Natural killer cell (primary cell): ENCODE data around the gene EXTL2. TPM values are rescaled to one million over a fixed set of nuclear protein-coding genes. Genes with fewer than 3 reads are reported as not detected.
A peak's percentile ranks its signal among the peaks of the same experiment; 100 is the strongest.

Experiments
- ATAC-seq, 3 donors: fragments of 150-1000 bp in 2 of 3; fragments of 200-7000 bp in 1 of 3; cut with Tn5 transposase; 1 replicate in 1 of 3; 2 replicates in 2 of 3; pipeline ENCODE4 v1.10.0; 2021; ENCODE audit warnings: mild to moderate bottlenecking in 2 of 3, moderate library complexity in 2 of 3
- DNase-seq, 2 donors: peaks; one replicate each; pipeline versions ENCODE4 v3.0.0 to v3.0.0-alpha.2; 2013 to 2021; ENCODE audit warnings: mixed read lengths in 1 of 2
- H3K27ac ChIP-seq: one replicate; pipeline ENCODE4 v1.5.1; 2013; ENCODE audit warnings: mild to moderate bottlenecking, low read length
- H3K27me3 ChIP-seq: one replicate; pipeline ENCODE4 v1.6.1; 2013; ENCODE audit warnings: low read length; ENCODE audit not compliant: control insufficient read depth, insufficient read depth
- H3K36me3 ChIP-seq: one replicate; pipeline ENCODE4 v1.6.1; 2013; ENCODE audit warnings: low read length; ENCODE audit not compliant: control insufficient read depth, insufficient read depth
- H3K4me1 ChIP-seq: one replicate; pipeline ENCODE4 v1.6.1; 2013; ENCODE audit warnings: low read length; ENCODE audit not compliant: control insufficient read depth, insufficient read depth
- H3K4me3 ChIP-seq: one replicate; pipeline ENCODE4 v1.5.1; 2013; ENCODE audit warnings: low read length
- H3K9me3 ChIP-seq: one replicate; pipeline ENCODE4 v1.6.1; 2013; ENCODE audit warnings: low read length; ENCODE audit not compliant: control insufficient read depth, insufficient read depth
- H3K27ac Mint-ChIP-seq, 2 donors: one replicate each; pipeline ENCODE4 v1.8.0; 2022; ENCODE audit warnings: mild to moderate bottlenecking in 2 of 2, mixed read lengths in 2 of 2, moderate library complexity in 1 of 2
- H3K27me3 Mint-ChIP-seq, 2 donors: one replicate each; pipeline ENCODE4 v1.8.0; 2022; ENCODE audit warnings: low read depth in 2 of 2, mixed read lengths in 2 of 2
- H3K36me3 Mint-ChIP-seq: one replicate; pipeline ENCODE4 v1.8.0; 2022; ENCODE audit warnings: mixed read lengths
- H3K4me1 Mint-ChIP-seq, 2 donors: one replicate each; pipeline ENCODE4 v1.8.0; 2022; ENCODE audit warnings: mixed read lengths in 2 of 2
- H3K4me3 Mint-ChIP-seq: one replicate; pipeline ENCODE4 v1.8.0; 2022; ENCODE audit warnings: mild to moderate bottlenecking, moderate library complexity, mixed read lengths
- H3K9me3 Mint-ChIP-seq, 2 donors: one replicate each; pipeline ENCODE4 v1.8.0; 2022; ENCODE audit warnings: mixed read lengths in 2 of 2
- WGBS: methylation state at CpG from one replicate; pipeline ENCODE4 v1.1.7; 2013; ENCODE audit warnings: missing lambda C conversion rate; ENCODE audit not compliant: insufficient coverage; 5-methylcytosine and 5-hydroxymethylcytosine counted together
- intact Hi-C: fragments of 100-400 bp; cut with micrococcal nuclease; formaldehyde crosslinking; loops from one replicate; pipeline ENCODE4 v1.14.2; 2022
- total RNA-seq, 4 donors: library from RNA; stranded (reverse); fragments of 120-200 nt in 1 of 4; gene quantifications; one replicate each; pipeline versions ENCODE4 v1.2.3 to v1.2.4, GENCODE V29; 2013 to 2022
- TF ChIP-seq, protein P1 (sequence below): fragments of 200-600 bp; IDR thresholded peaks from one replicate; pipeline ENCODE4 v1.8.0; 2022; ENCODE audit warnings: antibody characterized with exemption

EXTL2 gene
- total RNA-seq, 3 donors from 2014 or later (not counting 1 experiment from before 2014, with no cell fraction given): 3.5 to 5.8 (median 3.9) TPM

DNA sequence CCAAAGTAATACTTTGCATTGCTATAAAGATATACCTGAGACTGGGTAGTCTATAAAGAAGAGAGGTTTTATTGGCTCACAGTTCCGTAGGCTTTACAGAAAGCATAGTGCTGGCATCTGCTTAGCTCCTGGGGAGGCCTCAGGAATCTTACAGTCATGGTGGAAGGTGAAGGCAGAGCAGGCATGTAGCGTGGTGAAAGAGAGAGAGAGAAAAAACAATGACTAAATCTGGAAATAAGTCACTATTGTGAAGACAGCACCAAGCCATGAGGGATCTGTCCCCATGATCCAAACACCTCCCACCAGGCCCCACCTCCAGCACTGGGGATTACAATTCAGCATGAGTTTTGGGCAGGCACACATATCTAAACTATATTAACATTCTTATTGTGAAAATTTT is 31.6 kb upstream of the EXTL2 start:
- Mint-ChIP-seq H3K4me1 (peaks cover 23 to 27% of the 10 kb centered on the region in 2 donors), H3K27me3 (no peaks in the 10 kb centered on the region), H3K9me3 (no peaks in the 10 kb centered on the region), H3K36me3 (no peaks in the 10 kb centered on the region), H3K4me3 (peak overlapping the region; percentile 67), H3K27ac (no peak overlapping the region)
- Histone ChIP-seq H3K36me3 (peaks cover 15% of the 10 kb centered on the region), H3K27ac (peak overlapping the region; percentile 72), H3K4me1 (peaks cover 17% of the 10 kb centered on the region), H3K9me3 (no peaks in the 10 kb centered on the region), H3K27me3 (no peaks in the 10 kb centered on the region), H3K4me3 (no peak overlapping the region)
- no peak for ATAC-seq
- no peak for DNase-seq
- WGBS: 95% methylated on average over 2 of the region's 2 CpGs
- intact Hi-C loops: loop anchor here (2.0 to 5.0 kb wide), 2 partner anchors 101 to 197 kb away; partner anchors contain the start of gene DPH5
- TF ChIP-seq, protein P1, sequence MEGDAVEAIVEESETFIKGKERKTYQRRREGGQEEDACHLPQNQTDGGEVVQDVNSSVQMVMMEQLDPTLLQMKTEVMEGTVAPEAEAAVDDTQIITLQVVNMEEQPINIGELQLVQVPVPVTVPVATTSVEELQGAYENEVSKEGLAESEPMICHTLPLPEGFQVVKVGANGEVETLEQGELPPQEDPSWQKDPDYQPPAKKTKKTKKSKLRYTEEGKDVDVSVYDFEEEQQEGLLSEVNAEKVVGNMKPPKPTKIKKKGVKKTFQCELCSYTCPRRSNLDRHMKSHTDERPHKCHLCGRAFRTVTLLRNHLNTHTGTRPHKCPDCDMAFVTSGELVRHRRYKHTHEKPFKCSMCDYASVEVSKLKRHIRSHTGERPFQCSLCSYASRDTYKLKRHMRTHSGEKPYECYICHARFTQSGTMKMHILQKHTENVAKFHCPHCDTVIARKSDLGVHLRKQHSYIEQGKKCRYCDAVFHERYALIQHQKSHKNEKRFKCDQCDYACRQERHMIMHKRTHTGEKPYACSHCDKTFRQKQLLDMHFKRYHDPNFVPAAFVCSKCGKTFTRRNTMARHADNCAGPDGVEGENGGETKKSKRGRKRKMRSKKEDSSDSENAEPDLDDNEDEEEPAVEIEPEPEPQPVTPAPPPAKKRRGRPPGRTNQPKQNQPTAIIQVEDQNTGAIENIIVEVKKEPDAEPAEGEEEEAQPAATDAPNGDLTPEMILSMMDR: no peak

DNA sequence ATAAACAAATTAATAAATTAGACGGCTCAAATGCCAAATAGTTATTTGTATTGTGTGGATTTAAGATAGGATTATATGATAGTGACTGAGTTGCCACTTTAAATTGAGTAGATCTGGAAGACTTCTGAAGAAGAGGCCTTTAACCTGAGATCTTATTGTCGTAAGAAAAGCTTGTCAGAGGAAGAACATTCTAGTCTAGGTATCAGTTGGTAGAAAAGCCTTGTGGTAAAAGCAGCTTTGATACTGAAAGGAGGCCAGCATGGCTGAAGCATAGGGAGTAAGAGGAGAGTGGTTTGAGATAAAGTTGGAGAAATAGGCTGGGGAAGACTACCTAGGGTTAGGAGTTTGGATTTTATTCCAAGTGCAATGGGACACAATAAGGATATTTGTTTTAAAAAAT is 30.3 kb upstream of the EXTL2 start:
- H3K9me3 ChIP-seq: no peaks in the 10 kb centered on the region
- Mint-ChIP-seq H3K36me3 (no peaks in the 10 kb centered on the region), H3K4me1 (peaks cover 16 to 19% of the 10 kb centered on the region in 2 donors), H3K4me3 (no peak overlapping the region), H3K27ac (no peak overlapping the region), H3K9me3 (no peaks in the 10 kb centered on the region), H3K27me3 (no peaks in the 10 kb centered on the region)
- DNase-seq: peak in 1 of 2 donors; percentile 47
- 94% methylated on average over 2 of the region's 2 CpGs for WGBS
- H3K36me3 ChIP-seq: peaks cover 15% of the 10 kb centered on the region
- no peak overlapping the region for H3K4me3 ChIP-seq
- TF ChIP-seq, protein P1: no peak
- H3K27me3 ChIP-seq: no peaks in the 10 kb centered on the region
- peak overlapping the region; percentile 27 for H3K27ac ChIP-seq
- no peak for ATAC-seq
- intact Hi-C loops: loop anchor here (5.0 kb wide), 1 partner anchor 102 kb away; the partner anchor contains the start of gene DPH5
- peaks cover 17% of the 10 kb centered on the region for H3K4me1 ChIP-seq

DNA sequence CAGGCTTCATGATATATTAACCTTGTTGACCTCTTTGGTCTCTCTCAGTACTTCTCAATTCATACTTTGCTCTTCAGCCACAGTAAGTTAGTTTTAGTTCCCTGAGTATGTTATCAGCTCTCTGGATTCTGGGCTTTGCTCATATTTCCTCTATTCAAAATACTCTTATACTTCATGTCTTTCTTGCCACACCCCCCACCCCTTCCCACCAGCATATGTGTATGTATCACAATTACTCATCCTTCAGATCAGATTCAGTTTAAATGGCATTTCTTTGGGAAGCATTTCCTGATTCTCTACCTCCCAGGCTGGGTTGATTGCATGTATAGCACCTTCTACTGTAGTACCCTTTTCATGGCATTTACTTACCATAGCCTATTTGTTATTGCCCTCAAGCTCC is 29.6 kb upstream of the EXTL2 start:
- TF ChIP-seq, protein P1: no peak
- H3K27ac Mint-ChIP-seq: no peak overlapping the region
- no peaks in the 10 kb centered on the region for H3K27me3 Mint-ChIP-seq
- intact Hi-C loops: no loop called here
- no peak overlapping the region for H3K4me3 Mint-ChIP-seq
- Histone ChIP-seq H3K9me3 (no peaks in the 10 kb centered on the region), H3K27me3 (no peaks in the 10 kb centered on the region), H3K4me3 (no peak overlapping the region), H3K27ac (no peak overlapping the region), H3K36me3 (peaks cover 19% of the 10 kb centered on the region), H3K4me1 (peaks cover 17% of the 10 kb centered on the region)
- peaks cover 3% of the 10 kb centered on the region for H3K36me3 Mint-ChIP-seq
- DNase-seq (peak in 1 of 2 donors; percentile 21), ATAC-seq (no peak)
- peaks cover 10 to 14% of the 10 kb centered on the region in 2 donors for H3K4me1 Mint-ChIP-seq
- no peaks in the 10 kb centered on the region for H3K9me3 Mint-ChIP-seq

DNA sequence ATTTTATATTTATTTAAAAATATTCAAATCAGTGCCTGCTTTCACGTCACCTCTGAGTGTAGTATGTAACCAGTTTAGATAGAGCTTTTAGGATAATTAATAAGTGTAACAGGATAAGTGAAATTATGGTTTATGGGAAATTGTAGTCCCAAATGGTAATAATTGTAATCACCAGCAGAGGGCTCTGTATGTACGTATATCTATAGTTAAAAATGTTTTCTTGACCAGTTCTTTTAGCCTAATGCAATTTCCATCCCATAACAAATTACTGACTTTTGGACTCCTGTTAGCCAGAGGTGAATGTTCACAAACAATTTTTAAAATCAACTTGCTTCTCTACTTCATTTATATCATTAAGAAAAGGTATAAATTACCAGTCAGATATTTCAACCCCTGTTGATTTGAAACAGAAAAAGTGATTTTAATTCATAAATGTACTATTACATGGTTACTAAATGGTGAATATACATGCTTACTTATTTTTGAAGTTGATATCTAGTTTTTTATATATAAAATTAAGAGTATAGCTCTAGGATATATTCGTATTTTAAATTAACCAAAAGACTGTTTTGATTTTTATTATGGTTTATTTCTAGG is 26.6 kb upstream of the EXTL2 start:
- TF ChIP-seq, protein P1: peak; percentile 96
- intact Hi-C loops: loop anchor here (1.0 kb wide), 3 partner anchors 367 to 517 kb away; no protein-coding TSS in a partner anchor
- H3K27me3 Mint-ChIP-seq: no peaks in the 10 kb centered on the region
- peaks cover 16 to 17% of the 10 kb centered on the region in 2 donors for H3K4me1 Mint-ChIP-seq
- peak; percentile 66 to 76 (median 67) for ATAC-seq
- Histone ChIP-seq H3K27ac (no peak overlapping the region), H3K27me3 (no peaks in the 10 kb centered on the region), H3K9me3 (no peaks in the 10 kb centered on the region), H3K4me3 (no peak overlapping the region), H3K36me3 (peaks cover 41% of the 10 kb centered on the region), H3K4me1 (peaks cover 2% of the 10 kb centered on the region)
- H3K9me3 Mint-ChIP-seq: no peaks in the 10 kb centered on the region
- H3K27ac Mint-ChIP-seq: no peak overlapping the region
- peaks cover 22% of the 10 kb centered on the region for H3K36me3 Mint-ChIP-seq
- peak in 1 of 2 donors; percentile 81 for DNase-seq
- 56% methylated on average over 1 of the region's 3 CpGs for WGBS
- no peak overlapping the region for H3K4me3 Mint-ChIP-seq
